GM18861 (cell line): ENCODE measurements around the gene NFAM1.

Experiments
- ATAC-seq: cut with Tn5 transposase; IDR thresholded peaks from one replicate; pipeline ENCODE4 v1.9.1; 2021; ENCODE audit not compliant: unreplicated experiment

NFAM1 gene

GRCh38 chr22:42361523-42361922 is 70.7 kb downstream of the NFAM1 start:
- no peak for ATAC-seq

DNA sequence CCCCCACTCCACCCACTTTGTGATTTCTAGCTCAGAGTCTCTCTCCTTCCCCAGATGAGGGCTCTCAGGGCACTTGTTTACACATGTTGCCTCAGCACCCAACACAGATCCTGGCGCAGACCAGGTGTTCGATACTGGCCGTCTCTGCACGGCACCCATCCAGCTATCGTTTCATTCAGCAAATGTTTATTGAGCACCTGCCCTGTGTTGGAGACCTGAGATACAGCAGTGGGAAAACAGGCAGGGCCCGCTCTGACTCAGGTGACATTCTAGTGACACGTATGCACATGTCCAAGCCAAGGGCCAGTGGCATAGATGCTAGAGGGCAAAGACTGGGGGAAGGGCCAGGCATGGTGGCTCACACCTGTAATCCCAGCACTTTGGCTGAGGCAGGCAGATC is 71.9 kb downstream of the NFAM1 start:
- ATAC-seq: no peak

GRCh38 chr22:42358643-42359558 is 73.3 kb downstream of the NFAM1 start:
- ATAC-seq: no peak

DNA sequence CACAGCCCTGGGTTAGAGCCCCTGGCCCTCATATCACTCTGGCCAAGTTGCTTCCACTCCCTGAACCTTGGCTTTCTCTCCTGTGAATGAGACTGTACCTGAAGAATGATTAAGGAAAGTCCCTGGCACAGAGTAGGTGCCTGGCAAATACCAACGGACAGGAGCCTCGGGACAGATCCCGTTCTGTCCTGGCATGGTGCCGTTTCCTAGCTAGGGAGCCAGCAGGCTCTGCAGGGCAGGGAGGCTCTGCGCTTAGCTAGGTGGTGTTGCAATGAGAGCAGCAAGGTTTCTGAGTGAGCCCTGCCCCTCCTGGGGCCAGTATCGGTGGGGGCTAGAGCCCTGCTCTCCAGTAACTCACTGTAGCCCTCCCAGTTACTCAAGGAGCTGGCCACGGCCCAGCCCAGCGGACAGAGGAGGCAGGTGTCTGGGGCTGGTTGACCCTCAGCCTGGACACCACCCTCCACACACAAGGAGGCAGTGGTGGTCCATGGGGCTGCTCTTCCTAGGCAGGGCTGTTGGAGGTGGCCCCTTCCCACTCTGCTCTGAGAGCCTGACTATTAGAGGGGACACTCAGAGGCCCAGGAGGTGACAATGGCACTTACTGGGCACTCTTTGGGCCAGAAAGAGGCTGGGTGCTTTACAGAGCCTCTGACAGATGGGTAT is 74.4 kb downstream of the NFAM1 start:
- ATAC-seq: no peak

DNA sequence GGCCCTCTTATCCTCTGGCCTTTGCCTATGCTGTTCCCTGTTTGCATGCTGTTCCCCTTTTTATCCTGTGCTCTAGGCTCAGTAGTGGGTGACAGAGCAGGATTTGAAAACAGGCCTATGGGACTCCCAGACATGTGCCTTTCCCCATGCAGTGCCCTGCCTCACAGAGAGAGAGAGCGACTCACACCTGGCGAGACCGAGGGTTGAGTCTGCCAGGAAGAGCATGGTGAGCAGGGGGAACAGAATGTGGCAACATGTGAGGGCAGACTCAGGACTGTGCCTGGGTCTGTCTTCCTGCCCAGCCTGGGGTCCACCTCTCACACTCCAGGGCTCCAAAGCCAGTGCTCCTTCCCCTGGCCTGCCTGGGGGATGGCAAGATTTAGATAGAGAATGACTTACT is 75.0 kb downstream of the NFAM1 start:
- ATAC-seq: no peak

- no peak for ATAC-seq
These were observed 75.7 kb downstream of the NFAM1 start for GRCh38 chr22:42356533-42356932.

GRCh38 chr22:42353883-42354727 is 78.1 kb downstream of the NFAM1 start:
- ATAC-seq: no peak

DNA sequence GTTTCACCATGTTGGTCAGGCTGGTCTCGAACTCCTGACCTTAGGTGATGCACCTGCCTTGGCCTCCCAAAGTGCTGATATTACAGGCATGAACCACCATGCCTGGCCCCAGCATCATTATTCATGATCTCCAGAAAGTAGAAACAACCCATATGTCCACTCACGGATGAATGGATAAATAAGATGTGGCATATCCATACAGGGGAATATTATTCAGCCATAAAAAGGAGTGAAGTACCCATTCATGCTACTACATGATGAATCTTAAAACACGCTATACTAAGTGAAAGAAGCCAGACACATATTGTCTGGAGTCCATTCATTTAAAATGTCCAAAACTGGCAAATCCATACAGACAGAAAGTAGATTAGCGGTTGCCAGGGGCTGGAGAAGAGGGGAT is 81.8 kb downstream of the NFAM1 start:
- no peak for ATAC-seq

GRCh38 chr22:42347281-42347824 is 84.8 kb downstream of the NFAM1 start:
- ATAC-seq: no peak

GRCh38 chr22:42346722-42347121 is 85.5 kb downstream of the NFAM1 start:
- no peak for ATAC-seq

GRCh38 chr22:42345458-42345857 is 86.7 kb downstream of the NFAM1 start:
- no peak for ATAC-seq

GRCh38 chr22:42344361-42344905 is 87.8 kb downstream of the NFAM1 start:
- no peak for ATAC-seq

- ATAC-seq: no peak
These were observed 88.6 kb downstream of the NFAM1 start for GRCh38 chr22:42343531-42344081.

- no peak for ATAC-seq
These were observed 89.1 kb downstream of the NFAM1 start for GRCh38 chr22:42343121-42343454.

DNA sequence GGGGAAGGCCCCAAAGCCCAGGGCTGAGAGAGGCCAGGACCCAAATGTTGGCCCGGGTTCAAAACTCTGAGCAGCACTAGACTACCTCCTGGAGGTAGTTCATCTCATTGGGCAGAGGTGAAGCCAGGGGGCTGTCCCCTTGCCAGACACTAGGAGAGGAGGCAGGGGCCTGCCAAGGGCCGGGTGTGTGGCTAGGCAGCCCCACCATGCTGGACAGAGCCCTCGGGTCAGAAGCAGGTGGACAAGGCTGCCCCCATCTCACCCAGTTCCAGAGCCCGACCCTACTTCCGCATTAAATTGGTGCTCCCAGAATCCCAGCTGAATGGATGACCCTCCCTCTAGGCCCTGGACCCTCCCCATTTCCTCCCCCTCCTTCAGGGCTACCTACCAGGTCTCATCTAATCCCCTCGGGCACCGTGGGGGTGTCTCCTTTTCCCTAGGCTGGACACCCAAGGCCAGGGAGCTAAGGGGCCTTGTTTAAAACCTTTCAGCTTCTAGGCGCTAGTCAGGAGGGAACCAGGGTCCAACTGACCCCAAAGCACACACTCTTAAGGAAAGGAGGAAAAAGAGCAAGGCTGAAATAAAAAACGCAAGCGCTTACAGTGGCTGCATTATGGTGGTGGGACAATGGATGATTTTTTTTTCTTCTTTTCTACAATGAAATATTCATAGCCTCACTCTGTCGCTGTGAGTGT is 89.6 kb downstream of the NFAM1 start:
- ATAC-seq: no peak

DNA sequence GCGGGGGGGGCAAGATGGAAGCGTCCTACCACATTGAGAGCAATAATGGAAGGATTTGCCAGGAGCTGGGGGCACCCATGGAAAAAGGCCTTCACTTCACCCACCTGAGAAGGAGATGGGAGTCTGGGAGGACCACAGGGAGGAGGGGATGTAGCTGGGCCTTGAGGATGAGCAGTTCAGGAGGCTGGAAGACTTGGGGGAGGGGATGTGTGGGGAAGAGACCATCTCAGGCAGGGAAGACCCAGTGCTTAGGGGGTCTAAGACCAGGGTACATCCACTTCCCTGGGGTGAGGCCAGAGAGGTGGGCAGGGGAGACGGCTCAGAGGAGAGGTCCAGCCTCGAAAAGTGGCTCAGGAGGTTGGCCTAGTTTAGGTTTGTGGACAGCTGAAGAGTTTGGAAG is 90.4 kb downstream of the NFAM1 start:
- no peak for ATAC-seq

- no peak for ATAC-seq
These were observed 91.3 kb downstream of the NFAM1 start for GRCh38 chr22:42340829-42341383.

GRCh38 chr22:42340150-42340549 is 92.1 kb downstream of the NFAM1 start:
- ATAC-seq: no peak

DNA sequence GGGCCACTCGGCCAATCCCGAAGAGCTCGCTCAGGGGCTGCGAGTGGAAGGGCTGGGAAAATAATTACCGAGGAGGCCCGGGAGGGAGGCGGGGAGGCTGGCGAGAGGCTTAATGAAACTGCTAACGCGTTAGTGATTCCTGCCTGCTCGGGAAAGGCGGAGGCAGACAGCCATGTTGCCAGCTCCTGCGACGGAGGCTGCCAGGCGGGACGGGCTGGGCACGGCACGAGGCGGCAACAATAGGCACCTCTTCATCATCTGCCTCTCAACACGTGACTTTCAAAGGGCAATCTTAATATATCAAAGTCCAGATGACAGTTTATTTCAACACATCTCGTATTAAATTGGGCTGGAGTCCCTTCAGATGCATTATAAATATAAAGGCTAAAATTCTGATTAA is 93.7 kb downstream of the NFAM1 start:
- no peak for ATAC-seq

DNA sequence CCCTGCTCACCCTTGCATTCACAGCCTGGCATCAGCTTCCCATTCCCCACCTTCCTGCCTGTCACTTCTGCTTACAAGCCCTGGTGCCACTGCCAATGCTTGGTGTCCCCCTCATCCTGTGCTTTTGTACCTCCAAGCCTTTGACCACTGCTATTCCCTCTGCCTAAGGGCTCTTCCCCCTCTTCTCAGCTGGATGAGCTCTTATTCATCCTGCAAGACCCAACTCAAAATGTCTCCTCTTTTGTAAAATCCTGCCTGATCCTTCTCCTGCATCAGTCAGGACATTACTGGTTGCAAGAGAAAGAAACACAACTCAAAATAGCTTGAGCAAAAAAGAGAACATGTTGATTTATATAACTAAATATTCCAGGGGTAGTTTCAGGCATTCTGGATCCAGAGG is 94.8 kb downstream of the NFAM1 start:
- ATAC-seq: no peak
